Keratinocyte (primary cell): Measurements from ENCODE around the gene LMTK2. TPM values are rescaled to one million over a fixed set of nuclear protein-coding genes. Genes with fewer than 3 reads are reported as not detected.

Experiments
- DNase-seq: peaks from one replicate; pipeline ENCODE4 v3.0.0-alpha.2; 2011; ENCODE audit warnings: low read depth, missing footprints, low spot score
- FAIRE-seq: peaks from 2 replicates; lab custom pipeline; 2011; peaks lifted over from hg19 to GRCh38; lab: Jason Lieb, UNC
- H2AFZ ChIP-seq: 2 replicates; pipeline ENCODE4 v1.6.0; 2012; ENCODE audit warnings: low read length, control low read depth, inconsistent platforms; ENCODE audit not compliant: control insufficient read depth
- H3K27ac ChIP-seq: 2 replicates; pipeline ENCODE4 v1.5.1; 2011; ENCODE audit warnings: low read length; ENCODE audit not compliant: control insufficient read depth, insufficient read depth
- H3K27me3 ChIP-seq: 3 replicates; pipeline ENCODE4 v1.6.0; 2011; ENCODE audit warnings: low read length; ENCODE audit not compliant: control insufficient read depth, insufficient read depth; ENCODE audit errors: extremely low read depth
- H3K36me3 ChIP-seq, 2 experiments: 2 replicates in 1 of 2; 3 replicates in 1 of 2; pipeline ENCODE4 v1.5.1; 2011; ENCODE audit warnings: low read length in 2 of 2, mild to moderate bottlenecking in 1 of 2; ENCODE audit not compliant: control insufficient read depth in 2 of 2, insufficient read depth in 2 of 2; ENCODE audit errors: extremely low read depth in 1 of 2
- H3K4me1 ChIP-seq: 3 replicates; pipeline ENCODE4 v1.5.1; 2011; ENCODE audit warnings: low read length; ENCODE audit not compliant: control insufficient read depth, insufficient read depth; ENCODE audit errors: extremely low read depth
- H3K4me2 ChIP-seq: 3 replicates; pipeline ENCODE4 v1.6.0; 2011; ENCODE audit warnings: low read depth, low read length; ENCODE audit not compliant: control insufficient read depth, insufficient read depth; ENCODE audit errors: extremely low read depth
- H3K4me3 ChIP-seq, 3 experiments: fragments of 200-600 bp in 1 of 3; sonication (generic) in 1 of 3; 2 replicates in 2 of 3; 3 replicates in 1 of 3; pipeline ENCODE4 v1.5.1; 2011 to 2016; ENCODE audit warnings: low read length in 3 of 3, mild to moderate bottlenecking in 3 of 3, control low read depth in 2 of 3, inconsistent platforms in 1 of 3, low read depth in 1 of 3, mixed read lengths in 1 of 3, mixed run types in 1 of 3, moderate library complexity in 1 of 3; ENCODE audit not compliant: control insufficient read depth in 2 of 3, insufficient read depth in 2 of 3; ENCODE audit errors: extremely low read depth in 1 of 3
- H3K79me2 ChIP-seq: 2 replicates; pipeline ENCODE4 v1.6.0; 2012; ENCODE audit warnings: low read length; ENCODE audit not compliant: control insufficient read depth, insufficient read depth
- H3K9ac ChIP-seq: 3 replicates; pipeline ENCODE4 v1.6.0; 2011; ENCODE audit warnings: low read length; ENCODE audit not compliant: control insufficient read depth, insufficient read depth; ENCODE audit errors: extremely low read depth
- H3K9me1 ChIP-seq: 3 replicates; pipeline ENCODE4 v1.6.0; 2011; ENCODE audit warnings: low read length; ENCODE audit not compliant: control insufficient read depth, insufficient read depth; ENCODE audit errors: extremely low read depth
- H3K9me3 ChIP-seq: 2 replicates; pipeline ENCODE4 v1.5.1; 2012; ENCODE audit warnings: low read depth, low read length; ENCODE audit not compliant: control insufficient read depth
- H4K20me1 ChIP-seq: 3 replicates; pipeline ENCODE4 v1.6.0; 2011; ENCODE audit warnings: low read length; ENCODE audit not compliant: control insufficient read depth, insufficient read depth; ENCODE audit errors: extremely low read depth
- EZH2 ChIP-seq: IDR thresholded peaks from one replicate; pipeline ENCODE4 v1.6.1; 2012; ENCODE audit warnings: inconsistent platforms, mild to moderate bottlenecking, low read length, moderate library complexity
- dilution Hi-C: fragments of 300-500 bp; cut with MboI; formaldehyde crosslinking; loops from one replicate; pipeline ENCODE4 v1.7.0; 2020; ENCODE audit warnings: low sequenced_read_pairs; ENCODE audit not compliant: extremely low pct_ligation_motif_present
- polyA plus RNA-seq, 5 experiments: library from polyadenylated mRNA; depleted of rRNA in 3 of 5; stranded (reverse) in 3 of 5; stranded (forward) in 1 of 5; unstranded in 1 of 5; fragments of >200 nt; gene quantifications; 1 replicate in 1 of 5; 2 replicates in 3 of 5; 3 replicates in 1 of 5; pipeline versions ENCODE4 v1.2.1 to v1.2.3, GENCODE V29; 2011 to 2012; ENCODE audit warnings: missing spikeins in 2 of 5, low read depth in 1 of 5, low replicate concordance in 1 of 5
- TF ChIP-seq, protein P1 (sequence below), 3 experiments: IDR thresholded peaks in 1 of 3; conservative IDR thresholded peaks in 1 of 3; optimal IDR thresholded peaks in 1 of 3; 2 replicates in 2 of 3; 3 replicates in 1 of 3; pipeline versions ENCODE3 to v1.5.1; 2011; ENCODE audit warnings: low read length in 3 of 3, mild to moderate bottlenecking in 3 of 3, moderate library complexity in 2 of 3, control low read depth in 1 of 3, inconsistent platforms in 1 of 3; ENCODE audit not compliant: insufficient read depth in 2 of 3; ENCODE audit errors: extremely low read depth in 1 of 3

LMTK2 gene
- polyA plus RNA-seq, 1 donor (not counting 4 experiments of a cell fraction or from before 2014, with no cell fraction given) = 6.6 TPM

DNA sequence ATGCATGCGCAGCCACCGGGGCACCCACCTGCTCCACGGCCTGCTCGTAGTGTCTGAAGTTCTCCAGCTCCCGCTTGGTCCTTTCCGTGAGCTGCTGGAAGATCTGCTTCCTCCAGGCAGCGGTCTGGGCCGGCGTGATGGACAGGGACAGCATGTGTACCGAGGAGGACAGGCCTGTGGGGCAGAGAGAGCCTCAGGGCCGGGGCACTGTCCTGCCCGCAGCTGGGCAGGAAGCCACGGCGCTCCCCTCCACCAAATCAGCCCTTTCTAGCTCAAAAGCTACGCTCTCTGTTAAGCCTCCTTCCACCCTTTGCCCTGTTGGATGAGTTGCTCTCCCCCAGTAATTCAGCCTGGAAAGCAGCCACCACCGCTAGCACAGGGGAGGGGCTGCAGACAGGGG lies 126.1 kb downstream of the LMTK2 start:
- dilution Hi-C loops = no loop called here
- no peak overlapping the region for H3K27ac ChIP-seq
- no peaks in the 10 kb centered on the region for H4K20me1 ChIP-seq
- no peak for DNase-seq
- H3K4me2 ChIP-seq = no peak overlapping the region
- no peaks in the 10 kb centered on the region for H3K9me1 ChIP-seq
- H3K36me3 ChIP-seq = no peaks in the 10 kb centered on the region
- H3K4me3 ChIP-seq = no peak overlapping the region
- no peaks in the 10 kb centered on the region for H3K27me3 ChIP-seq
- no peaks in the 10 kb centered on the region for H3K9me3 ChIP-seq
- H2AFZ ChIP-seq = no peak overlapping the region
- H3K4me1 ChIP-seq = no peaks in the 10 kb centered on the region
- H3K79me2 ChIP-seq = no peaks in the 10 kb centered on the region
- no peak for TF ChIP-seq EZH2
- H3K9ac ChIP-seq = no peak overlapping the region
- no peak for FAIRE-seq

DNA sequence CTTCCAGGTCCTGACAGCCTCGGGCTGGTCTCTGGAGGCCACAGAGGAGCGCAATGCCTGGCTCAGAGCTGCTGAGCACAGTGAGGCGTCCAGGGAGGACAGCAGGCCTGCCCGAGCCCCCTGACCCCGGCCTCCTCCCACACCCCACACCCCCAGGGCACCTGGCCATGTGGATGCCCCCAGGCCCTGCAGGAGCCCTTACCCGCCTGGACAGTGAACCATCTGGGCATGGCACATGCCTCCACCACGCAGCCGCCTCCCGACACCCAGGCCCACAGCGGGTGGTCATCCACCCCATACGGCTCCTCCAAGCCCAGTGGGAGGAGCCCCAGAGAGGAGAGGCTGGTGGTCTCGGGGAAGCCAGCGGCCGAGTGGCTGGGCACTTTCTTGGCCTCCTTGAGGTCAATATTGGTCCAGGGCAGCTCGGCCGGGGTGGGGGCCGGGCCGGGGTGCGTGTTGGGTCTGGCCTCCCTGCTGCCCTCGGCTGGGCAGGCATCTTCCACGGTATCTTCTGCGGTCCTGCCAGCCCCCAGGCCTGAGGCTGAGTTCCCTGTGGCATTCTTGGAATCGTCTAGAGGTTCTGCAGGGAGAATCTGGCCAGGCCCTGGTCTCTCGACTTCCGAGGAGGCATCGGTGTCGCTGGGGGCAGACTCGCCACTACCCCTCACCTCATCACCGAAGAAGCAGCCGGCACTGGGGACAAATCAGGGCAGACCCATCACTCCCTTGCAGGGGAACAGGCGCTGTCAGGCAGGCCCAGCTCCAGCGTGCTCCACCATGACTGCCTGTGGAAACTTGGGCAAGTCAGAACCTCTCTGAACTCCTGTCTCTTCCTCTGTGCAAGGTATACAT lies 126.8 kb downstream of the LMTK2 start:
- Histone ChIP-seq H3K9ac (no peak overlapping the region), H3K9me3 (no peaks in the 10 kb centered on the region), H2AFZ (no peak overlapping the region), H3K79me2 (no peaks in the 10 kb centered on the region), H3K27me3 (no peaks in the 10 kb centered on the region), H3K4me1 (no peaks in the 10 kb centered on the region), H4K20me1 (no peaks in the 10 kb centered on the region), H3K4me3 (no peak overlapping the region), H3K27ac (no peak overlapping the region), H3K9me1 (no peaks in the 10 kb centered on the region), H3K36me3 (peaks cover 0 to 2% of the 10 kb centered on the region in 2 experiments), H3K4me2 (no peak overlapping the region)
- dilution Hi-C loops = no loop called here
- FAIRE-seq (no peak), DNase-seq (no peak)
- TF ChIP-seq EZH2 = no peak
- TF ChIP-seq, protein P1, sequence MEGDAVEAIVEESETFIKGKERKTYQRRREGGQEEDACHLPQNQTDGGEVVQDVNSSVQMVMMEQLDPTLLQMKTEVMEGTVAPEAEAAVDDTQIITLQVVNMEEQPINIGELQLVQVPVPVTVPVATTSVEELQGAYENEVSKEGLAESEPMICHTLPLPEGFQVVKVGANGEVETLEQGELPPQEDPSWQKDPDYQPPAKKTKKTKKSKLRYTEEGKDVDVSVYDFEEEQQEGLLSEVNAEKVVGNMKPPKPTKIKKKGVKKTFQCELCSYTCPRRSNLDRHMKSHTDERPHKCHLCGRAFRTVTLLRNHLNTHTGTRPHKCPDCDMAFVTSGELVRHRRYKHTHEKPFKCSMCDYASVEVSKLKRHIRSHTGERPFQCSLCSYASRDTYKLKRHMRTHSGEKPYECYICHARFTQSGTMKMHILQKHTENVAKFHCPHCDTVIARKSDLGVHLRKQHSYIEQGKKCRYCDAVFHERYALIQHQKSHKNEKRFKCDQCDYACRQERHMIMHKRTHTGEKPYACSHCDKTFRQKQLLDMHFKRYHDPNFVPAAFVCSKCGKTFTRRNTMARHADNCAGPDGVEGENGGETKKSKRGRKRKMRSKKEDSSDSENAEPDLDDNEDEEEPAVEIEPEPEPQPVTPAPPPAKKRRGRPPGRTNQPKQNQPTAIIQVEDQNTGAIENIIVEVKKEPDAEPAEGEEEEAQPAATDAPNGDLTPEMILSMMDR (optimal IDR thresholded peaks at IDR 0.05 in 1 of 3, IDR thresholded peaks at IDR 0.05 in 1 of 3, conservative IDR thresholded peaks at IDR 0.05 in 1 of 3; ENCODE audit: extremely low read depth in 1 of 3, insufficient read depth in 2 of 3, low read length in 3 of 3) = no peak
